22Rv1 (cell line): ENCODE data around the gene CCDC15.

Experiments used
- H3K27ac ChIP-seq: fragments of 450-650 bp; 2 replicates; pipeline ENCODE4 v1.5.1; 2017
- CTCF ChIP-seq: fragments of 450-650 bp; IDR thresholded peaks from 2 replicates; pipeline ENCODE4 v1.5.1; 2017; ENCODE audit warnings: mild to moderate bottlenecking
- ZFX ChIP-seq: fragments of 450-650 bp; IDR thresholded peaks from 2 replicates; pipeline ENCODE4 v1.6.1; 2017; ENCODE audit warnings: antibody characterized with exemption, borderline replicate concordance

The CCDC15 gene

GRCh38 chr11:124935548-124936514, 18.2 kb upstream of the CCDC15 start, which contains the start of gene HEPACAM:
HEPACAM (minus strand) TSS chr11:124936047; CDS start chr11:124936006, 41 bp downstream.
- TF ChIP-seq ZFX (no peak), CTCF (no peak)
- no peak within 1 kb of the TSS for H3K27ac ChIP-seq

GRCh38 chr11:124937336-124937935, 16.6 kb upstream of the CCDC15 start:
- no peak overlapping the region for H3K27ac ChIP-seq
- TF ChIP-seq CTCF = no peak
- TF ChIP-seq ZFX = no peak

- TF ChIP-seq ZFX (no peak), CTCF (no peak)
Observed at GRCh38 chr11:124938206-124938765, 15.7 kb upstream of the CCDC15 start.

GRCh38 chr11:124938970-124939369, 15.0 kb upstream of the CCDC15 start:
- H3K27ac ChIP-seq = no peak overlapping the region
- no peak for TF ChIP-seq ZFX
- TF ChIP-seq CTCF = no peak

More at GRCh38 chr11:124938206-124938765, 15.7 kb upstream of the CCDC15 start:
- no peak overlapping the region for H3K27ac ChIP-seq

GRCh38 chr11:124941703-124942102, 12.3 kb upstream of the CCDC15 start:
- TF ChIP-seq CTCF = no peak
- no peak for TF ChIP-seq ZFX
- no peak overlapping the region for H3K27ac ChIP-seq

GRCh38 chr11:124942466-124943253, 11.3 kb upstream of the CCDC15 start:
- TF ChIP-seq ZFX = no peak
- no peak for TF ChIP-seq CTCF

More at GRCh38 chr11:124942466-124943253, 11.3 kb upstream of the CCDC15 start:
- no peak overlapping the region for H3K27ac ChIP-seq
